BE2C (cell line): ENCODE data around the gene POLE.

Experiments used
- DNase-seq: peaks from one replicate; pipeline ENCODE4 v3.0.0-alpha.2; 2020
- H3K27me3 ChIP-seq: fragments of 250-450 bp; sonication (Bioruptor Pico); 2 replicates; pipeline ENCODE4 v1.5.1; 2020; ENCODE audit warnings: mild to moderate bottlenecking
- H3K36me3 ChIP-seq: fragments of 250-450 bp; sonication (Bioruptor Pico); 2 replicates; pipeline ENCODE4 v1.5.1; 2020; ENCODE audit warnings: mild to moderate bottlenecking
- H3K4me1 ChIP-seq: fragments of 250-450 bp; sonication (Bioruptor Pico); 2 replicates; pipeline ENCODE4 v1.5.1; 2020
- H3K4me3 ChIP-seq: 2 replicates; pipeline ENCODE4 v1.5.1; 2011; ENCODE audit warnings: low read depth, low read length
- H3K9me3 ChIP-seq: fragments of 250-450 bp; sonication (Bioruptor Pico); 2 replicates; pipeline ENCODE4 v1.5.1; 2020
- CTCF ChIP-seq: IDR thresholded peaks from 2 replicates; pipeline ENCODE4 v1.5.1; 2012; ENCODE audit warnings: mild to moderate bottlenecking, low read depth, low read length

POLE gene

GRCh38 chr12:132677492-132677891 is 9.7 kb downstream of the POLE start:
- no peak for DNase-seq
- Histone ChIP-seq H3K36me3 (peaks cover 55% of the 10 kb centered on the region), H3K27me3 (no peaks in the 10 kb centered on the region), H3K4me1 (no peaks in the 10 kb centered on the region), H3K4me3 (no peak overlapping the region), H3K9me3 (no peaks in the 10 kb centered on the region)
- no peak for TF ChIP-seq CTCF

GRCh38 chr12:132675757-132676432 is 11.2 kb downstream of the POLE start:
- no peak for DNase-seq
- Histone ChIP-seq H3K36me3 (peaks cover 64% of the 10 kb centered on the region), H3K4me3 (no peak overlapping the region), H3K9me3 (no peaks in the 10 kb centered on the region), H3K4me1 (no peaks in the 10 kb centered on the region), H3K27me3 (no peaks in the 10 kb centered on the region)
- no peak for TF ChIP-seq CTCF

GRCh38 chr12:132674561-132674960 is 12.6 kb downstream of the POLE start:
- H3K4me3 ChIP-seq: no peak overlapping the region
- DNase-seq: no peak
- H3K36me3 ChIP-seq: peaks cover 77% of the 10 kb centered on the region
- no peaks in the 10 kb centered on the region for H3K27me3 ChIP-seq
- H3K4me1 ChIP-seq: no peaks in the 10 kb centered on the region
- TF ChIP-seq CTCF: no peak
- no peaks in the 10 kb centered on the region for H3K9me3 ChIP-seq

- Histone ChIP-seq H3K4me3 (no peak overlapping the region), H3K9me3 (no peaks in the 10 kb centered on the region), H3K4me1 (no peaks in the 10 kb centered on the region), H3K27me3 (no peaks in the 10 kb centered on the region), H3K36me3 (peaks cover 81% of the 10 kb centered on the region)
- TF ChIP-seq CTCF: no peak
- DNase-seq: no peak
Measured at GRCh38 chr12:132673288-132674179, 13.6 kb downstream of the POLE start.

GRCh38 chr12:132672678-132673077 is 14.5 kb downstream of the POLE start:
- no peaks in the 10 kb centered on the region for H3K9me3 ChIP-seq
- H3K4me3 ChIP-seq: no peak overlapping the region
- H3K27me3 ChIP-seq: no peaks in the 10 kb centered on the region
- DNase-seq: no peak
- H3K36me3 ChIP-seq: peaks cover 85% of the 10 kb centered on the region
- TF ChIP-seq CTCF: no peak
- no peaks in the 10 kb centered on the region for H3K4me1 ChIP-seq

GRCh38 chr12:132672116-132672515 is 15.0 kb downstream of the POLE start:
- no peak for TF ChIP-seq CTCF
- no peak for DNase-seq
- Histone ChIP-seq H3K4me3 (no peak overlapping the region), H3K9me3 (no peaks in the 10 kb centered on the region), H3K27me3 (no peaks in the 10 kb centered on the region), H3K4me1 (no peaks in the 10 kb centered on the region), H3K36me3 (peaks cover 85% of the 10 kb centered on the region)
